ENCODE results near the gene GNL3L. TPM values are rescaled to one million over a fixed set of nuclear protein-coding genes. Genes with fewer than 3 reads are reported as not detected.

The GNL3L gene
- total and polyA plus RNA-seq, 2 of the 13 experiments (the other 11 are each of a cell fraction or from before 2014, with no cell fraction given): 12.1 to 32.6 TPM

- no peak overlapping the region for H2AFZ ChIP-seq (ENCODE audit: low read length)
- ATAC-seq: no peak
- intact Hi-C loops (cut with micrococcal nuclease; ENCODE audit: unreplicated experiment) (no loop called here), in situ Hi-C loops (cut with HindIII; ENCODE audit: extremely low pct_ligation_motif_present, low pct_unique_long_range_greater_than_20kb) (no loop called here)
- no peaks in the 10 kb centered on the region for H3K79me2 ChIP-seq (ENCODE audit: insufficient read depth, low read length)
- no peaks in the 10 kb centered on the region for H3K36me3 ChIP-seq (replicated peaks in 1 of 2; ENCODE audit: control insufficient read depth in 1 of 2, insufficient read depth in 2 of 2, low read length in 2 of 2)
- H3K27ac ChIP-seq (ENCODE audit: extremely low read length, insufficient read depth, low read length): no peak overlapping the region
- H3K27me3 ChIP-seq (ENCODE audit: control insufficient read depth in 1 of 2, insufficient read depth in 2 of 2, low read length in 2 of 2): no peaks in the 10 kb centered on the region
- no TSS peak for BruUV-seq (replicated peaks)
- no peak for DNase-seq (ENCODE audit: low spot score)
- CTCF ChIA-PET (ENCODE audit: low intra/inter-chr PET ratio, low total read pairs): no interaction called here
- H3K4me3 ChIP-seq (replicated peaks in 1 of 3; ENCODE audit: insufficient read depth in 1 of 3, low read depth in 2 of 3, low read length in 3 of 3): no peak overlapping the region
- no peaks in the 10 kb centered on the region for H3K4me1 ChIP-seq (ENCODE audit: insufficient read depth, low read length)
- TF ChIP-seq MAFK (conservative IDR thresholded peaks at IDR 0.05 in 1 of 2, IDR thresholded peaks at IDR 0.05 in 1 of 2; ENCODE audit: low read length in 2 of 2): no peak
- no peak for TF ChIP-seq ZNF354B (CRISPR knock-in tag; IDR thresholded peaks at IDR 0.05)
- TF ChIP-seq ZFY (CRISPR knock-in tag; IDR thresholded peaks at IDR 0.05): no peak
- no peak for TF ChIP-seq ZNF441 (CRISPR knock-in tag; IDR thresholded peaks at IDR 0.05; ENCODE audit: borderline replicate concordance)
- TF ChIP-seq CEBPB (IDR thresholded peaks at IDR 0.05; ENCODE audit: borderline replicate concordance, low read depth, low read length): no peak
- TF ChIP-seq HMGXB3 (CRISPR knock-in tag; IDR thresholded peaks at IDR 0.05; ENCODE audit: borderline replicate concordance): no peak
- TF ChIP-seq ZNF577 (CRISPR knock-in tag; IDR thresholded peaks at IDR 0.05; ENCODE audit: borderline replicate concordance, low read depth): no peak
- TF ChIP-seq MAF1 (CRISPR knock-in tag; IDR thresholded peaks at IDR 0.05; ENCODE audit: borderline replicate concordance): no peak
- TF ChIP-seq YY1 (IDR thresholded peaks at IDR 0.05; ENCODE audit: insufficient read depth, insufficient replicate concordance, low read depth, low read length): no peak
- no peak for TF ChIP-seq ZNF850 (CRISPR knock-in tag; conservative IDR thresholded peaks at IDR 0.05)
- no peak for TF ChIP-seq ZNF737 (CRISPR knock-in tag; IDR thresholded peaks at IDR 0.05; ENCODE audit: borderline replicate concordance)
- no peak for TF ChIP-seq ZNF367 (CRISPR knock-in tag; IDR thresholded peaks at IDR 0.05; ENCODE audit: borderline replicate concordance)
- TF ChIP-seq JARID2 (CRISPR knock-in tag; IDR thresholded peaks at IDR 0.05; ENCODE audit: insufficient replicate concordance): no peak
- H3K9ac ChIP-seq (ENCODE audit: insufficient read depth, low read depth, low read length): no peak overlapping the region
- no peak for FAIRE-seq
- no peaks in the 10 kb centered on the region for H4K20me1 ChIP-seq (ENCODE audit: insufficient read depth, low read length)
- no peaks in the 10 kb centered on the region for H3K9me3 ChIP-seq (ENCODE audit: low read length)
- no peak overlapping the region for H3K4me2 ChIP-seq (ENCODE audit: low read depth, low read length)
- POLR2A ChIA-PET: no interaction called here
- WGBS (ENCODE audit: low lambda C conversion rate): no CpG with 5 or more reads among the region's 2 CpGs
These were observed 67.7 kb downstream of the GNL3L start for GRCh38 chrX:54597728-54598127.
